Regular cardiac myocyte (primary cell): Measurements from ENCODE around the gene OTUD7B. TPM values are rescaled to one million over a fixed set of nuclear protein-coding genes. Genes with fewer than 3 reads are reported as not detected.

Source experiments
- total RNA-seq: library from RNA; depleted of rRNA; stranded (reverse); fragments of >200 nt; gene quantifications from 2 replicates; pipeline ENCODE4 v1.2.3, GENCODE V29; 2014

OTUD7B gene
- total RNA-seq, result 14.9 and 15.3 TPM in 2 replicates

GRCh38 chr1:150010393-150011115 lies at the start of gene OTUD7B:
Gene OTUD7B, minus strand, starts transcription at chr1:150010726. Its CDS starts 33,216 bp downstream, at chr1:149977510.

GRCh38 chr1:149936170-149936991 lies 74.1 kb downstream of the OTUD7B start, which contains the start of gene MTMR11:
Gene MTMR11, minus strand, starts transcription at chr1:149936879. Its CDS starts 232 bp downstream, at chr1:149936647.

GRCh38 chr1:149927563-149928400 lies 82.7 kb downstream of the OTUD7B start, which contains the start of gene SF3B4:
Gene SF3B4, minus strand, starts transcription at chr1:149927803. Its CDS starts 44 bp downstream, at chr1:149927759.

GRCh38 chr1:149917571-149918144 lies 92.9 kb downstream of the OTUD7B start, which contains the start of gene SV2A:
Gene SV2A, minus strand, starts transcription at chr1:149917844. Its CDS starts 4,004 bp downstream, at chr1:149913840.

GRCh38 chr1:149899460-149900284 lies 110.9 kb downstream of the OTUD7B start, which contains the start of gene BOLA1:
Gene BOLA1, plus strand, starts transcription at chr1:149899568. Its CDS starts 492 bp downstream, at chr1:149900060.

Other genes starting within 250 kb of the OTUD7B start
- gene FCGR1A, start 228.0 kb downstream of the OTUD7B start, total RNA-seq, result 0.19 TPM in 1 of 2 replicates, not detected in the other
- 14.1 and 14.2 TPM in 2 replicates for gene BOLA1, start 111.2 kb downstream of the OTUD7B start, total RNA-seq
- gene SV2A, start 92.9 kb downstream of the OTUD7B start, total RNA-seq, result 8.7 and 10.2 TPM in 2 replicates
- 3.9 and 8.2 TPM in 2 replicates for gene SF3B4, start 82.9 kb downstream of the OTUD7B start, total RNA-seq
- gene MTMR11, start 73.8 kb downstream of the OTUD7B start, total RNA-seq, result 3.8 and 6.5 TPM in 2 replicates
- 33.2 and 42.8 TPM in 2 replicates for gene VPS45, start 57.0 kb upstream of the OTUD7B start, total RNA-seq
- gene PLEKHO1, start 139.2 kb upstream of the OTUD7B start, total RNA-seq, result 24.9 and 45.4 TPM in 2 replicates
- gene ANP32E, start 225.4 kb upstream of the OTUD7B start, total RNA-seq, result 30.2 and 62.3 TPM in 2 replicates
- not detected in 2 replicates for gene CA14, start 247.0 kb upstream of the OTUD7B start, total RNA-seq